Nephron progenitor cell (in vitro differentiated cells): ENCODE data around the gene MSANTD4.
A peak's percentile ranks its signal among the peaks of the same experiment; 100 is the strongest.

Source experiments
- DNase-seq: peaks from one replicate; pipeline ENCODE4 v3.0.0; 2021
- H3K27ac Mint-ChIP-seq: 2 replicates; pipeline ENCODE4 v1.8.0; 2021; ENCODE audit warnings: mild to moderate bottlenecking, moderate library complexity, mixed read lengths
- H3K27me3 Mint-ChIP-seq: 2 replicates; pipeline ENCODE4 v1.8.0; 2021; ENCODE audit warnings: mild to moderate bottlenecking, low read depth, mixed read lengths; ENCODE audit not compliant: poor library complexity
- H3K36me3 Mint-ChIP-seq: 2 replicates; pipeline ENCODE4 v1.8.0; 2021; ENCODE audit warnings: low read depth, mixed read lengths
- H3K4me1 Mint-ChIP-seq: 2 replicates; pipeline ENCODE4 v1.8.0; 2021; ENCODE audit warnings: mixed read lengths
- H3K4me3 Mint-ChIP-seq: 2 replicates; pipeline ENCODE4 v1.8.0; 2021; ENCODE audit warnings: mild to moderate bottlenecking, moderate library complexity, mixed read lengths
- H3K9me3 Mint-ChIP-seq: 2 replicates; pipeline ENCODE4 v1.8.0; 2021; ENCODE audit warnings: mild to moderate bottlenecking, moderate library complexity, mixed read lengths
- CTCF ChIP-seq: fragments of 200-600 bp; sonication (generic); IDR thresholded peaks from 2 replicates; pipeline ENCODE4 v1.5.0; 2021; ENCODE audit warnings: antibody characterized with exemption

Gene MSANTD4

GRCh38 chr11:105960252-105961245 lies 61.5 kb downstream of the MSANTD4 start:
- no peaks in the 10 kb centered on the region for H3K27me3 Mint-ChIP-seq
- H3K27ac Mint-ChIP-seq = no peak overlapping the region
- H3K9me3 Mint-ChIP-seq = peaks cover 31% of the 10 kb centered on the region
- H3K4me3 Mint-ChIP-seq = no peak overlapping the region
- no peak for TF ChIP-seq CTCF
- H3K36me3 Mint-ChIP-seq = no peaks in the 10 kb centered on the region
- DNase-seq = peak; percentile 15
- H3K4me1 Mint-ChIP-seq = peaks cover 10% of the 10 kb centered on the region
